COLO668 (cell line): ENCODE data around the gene FGGY.
"Not testable (repeated sequence)": the region's sequence is repeated elsewhere in the genome, so short reads cannot be mapped to it uniquely, and the experiment has no call there.

Source experiments
- DNase-seq: peaks from one replicate; lab custom pipeline; 2025; ENCODE audit not compliant: unreplicated experiment; lab: John Stamatoyannopoulos, UW

The FGGY gene

GRCh38 chr1:59434336-59434735 is 137.4 kb downstream of the FGGY start:
- no peak for DNase-seq

- no peak for DNase-seq
These were observed 139.7 kb downstream of the FGGY start for GRCh38 chr1:59436637-59437036.

- DNase-seq: no peak
These were observed 141.2 kb downstream of the FGGY start for GRCh38 chr1:59438058-59438560.

- DNase-seq: no peak
These were observed 145.6 kb downstream of the FGGY start for GRCh38 chr1:59442492-59442891.

- DNase-seq: no peak
These were observed 146.4 kb downstream of the FGGY start for GRCh38 chr1:59443310-59443709.

- DNase-seq: no peak
These were observed 147.6 kb downstream of the FGGY start for GRCh38 chr1:59444520-59444919.

- DNase-seq: no peak
These were observed 148.1 kb downstream of the FGGY start for GRCh38 chr1:59445040-59445439.

- DNase-seq: no peak
These were observed 149.5 kb downstream of the FGGY start for GRCh38 chr1:59446257-59446901.

GRCh38 chr1:59452026-59452425 is 155.1 kb downstream of the FGGY start:
- no peak for DNase-seq

GRCh38 chr1:59452559-59452958 is 155.7 kb downstream of the FGGY start:
- no peak for DNase-seq

GRCh38 chr1:59453297-59453968 is 156.5 kb downstream of the FGGY start:
- DNase-seq: no peak

GRCh38 chr1:59455206-59455605 is 158.3 kb downstream of the FGGY start:
- no peak for DNase-seq

- no peak for DNase-seq
These were observed 160.9 kb downstream of the FGGY start for GRCh38 chr1:59457786-59458185.

GRCh38 chr1:59458884-59459283 is 162.0 kb downstream of the FGGY start:
- DNase-seq: no peak

- DNase-seq: not testable (repeated sequence)
These were observed 166.0 kb downstream of the FGGY start for GRCh38 chr1:59462942-59463341.

- not testable (repeated sequence) for DNase-seq
These were observed 168.6 kb downstream of the FGGY start for GRCh38 chr1:59465478-59465877.

- no peak for DNase-seq
These were observed 172.0 kb downstream of the FGGY start for GRCh38 chr1:59468828-59469428.

- not testable (repeated sequence) for DNase-seq
These were observed 175.2 kb downstream of the FGGY start for GRCh38 chr1:59471991-59472570.

GRCh38 chr1:59473831-59474230 is 176.9 kb downstream of the FGGY start:
- no peak for DNase-seq

GRCh38 chr1:59474496-59474895 is 177.6 kb downstream of the FGGY start:
- DNase-seq: no peak

- no peak for DNase-seq
These were observed 178.8 kb downstream of the FGGY start for GRCh38 chr1:59475737-59476136.

GRCh38 chr1:59477286-59477685 is 180.4 kb downstream of the FGGY start:
- DNase-seq: no peak
